ENCODE data around the gene ADGRG2.

GRCh38 chrX:19046343-19047215 lies 75.7 kb downstream of the ADGRG2 start:
- no peak for TF ChIP-seq CTCF (IDR thresholded peaks at IDR 0.05)
- TF ChIP-seq POLR2A (IDR thresholded peaks at IDR 0.05): no peak

Measured in adrenal gland (tissue), 5 donors.